NCI-H526 treated with DMSO at 0.1 percent for 48 hours (cell line): Measurements from ENCODE around the gene MEGF8.

ENCODE experiments used
- DNase-seq: peaks from one replicate; lab custom pipeline; 2025; lab: John Stamatoyannopoulos, UW

The MEGF8 gene

DNA sequence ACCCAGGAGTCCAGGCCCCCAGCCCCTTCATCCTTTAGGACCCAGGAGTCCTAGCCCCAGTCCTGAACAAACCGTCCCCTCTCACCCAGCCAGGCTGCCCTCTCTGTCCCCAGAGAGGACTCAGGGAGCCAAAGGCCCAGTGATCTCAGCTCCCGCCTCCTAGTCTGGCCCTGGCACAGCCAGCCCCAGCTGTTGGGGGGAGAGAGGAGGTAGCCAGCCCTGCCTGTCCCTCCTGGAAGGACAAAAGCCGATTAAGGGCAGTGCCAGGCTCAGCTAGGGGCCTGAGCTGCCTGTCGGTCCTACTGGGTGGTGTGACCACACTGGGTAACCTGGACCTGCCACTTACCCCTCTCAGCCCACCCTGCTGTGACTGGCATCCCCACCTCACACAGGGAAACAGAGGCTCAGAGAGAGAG is 87.2 kb downstream of the MEGF8 start:
- no peak for DNase-seq

DNA sequence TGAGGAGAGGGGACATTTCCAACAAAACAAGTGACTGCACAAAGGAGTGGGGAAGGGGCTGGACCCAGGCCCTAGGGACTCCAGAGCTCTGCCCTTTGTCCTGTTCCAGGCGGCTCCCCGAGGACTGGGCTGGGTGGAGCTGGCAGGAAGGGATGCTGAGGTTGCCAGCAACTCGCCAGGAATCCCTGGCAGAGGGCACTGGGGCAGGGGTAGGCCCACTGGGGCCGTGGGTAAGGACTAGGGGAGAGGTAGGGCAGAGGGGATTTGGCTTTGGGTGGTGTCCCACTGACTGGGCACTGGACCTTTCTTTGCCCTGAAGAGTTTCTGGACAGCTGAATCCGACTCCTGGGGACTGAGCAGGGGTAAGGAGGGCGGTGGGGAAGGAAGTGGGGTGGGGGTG is 93.9 kb downstream of the MEGF8 start:
- no peak for DNase-seq

- peak; percentile 43 for DNase-seq
These were observed 94.7 kb downstream of the MEGF8 start for GRCh38 chr19:42420055-42420544.

- no peak for DNase-seq
These were observed 95.7 kb downstream of the MEGF8 start for GRCh38 chr19:42421101-42421500.

- DNase-seq, result no peak
These were observed 96.2 kb downstream of the MEGF8 start for GRCh38 chr19:42421591-42422031.

GRCh38 chr19:42422092-42422900 is 96.9 kb downstream of the MEGF8 start:
- no peak for DNase-seq

GRCh38 chr19:42422901-42423461 is 97.5 kb downstream of the MEGF8 start:
- DNase-seq, result peak; percentile 79

DNA sequence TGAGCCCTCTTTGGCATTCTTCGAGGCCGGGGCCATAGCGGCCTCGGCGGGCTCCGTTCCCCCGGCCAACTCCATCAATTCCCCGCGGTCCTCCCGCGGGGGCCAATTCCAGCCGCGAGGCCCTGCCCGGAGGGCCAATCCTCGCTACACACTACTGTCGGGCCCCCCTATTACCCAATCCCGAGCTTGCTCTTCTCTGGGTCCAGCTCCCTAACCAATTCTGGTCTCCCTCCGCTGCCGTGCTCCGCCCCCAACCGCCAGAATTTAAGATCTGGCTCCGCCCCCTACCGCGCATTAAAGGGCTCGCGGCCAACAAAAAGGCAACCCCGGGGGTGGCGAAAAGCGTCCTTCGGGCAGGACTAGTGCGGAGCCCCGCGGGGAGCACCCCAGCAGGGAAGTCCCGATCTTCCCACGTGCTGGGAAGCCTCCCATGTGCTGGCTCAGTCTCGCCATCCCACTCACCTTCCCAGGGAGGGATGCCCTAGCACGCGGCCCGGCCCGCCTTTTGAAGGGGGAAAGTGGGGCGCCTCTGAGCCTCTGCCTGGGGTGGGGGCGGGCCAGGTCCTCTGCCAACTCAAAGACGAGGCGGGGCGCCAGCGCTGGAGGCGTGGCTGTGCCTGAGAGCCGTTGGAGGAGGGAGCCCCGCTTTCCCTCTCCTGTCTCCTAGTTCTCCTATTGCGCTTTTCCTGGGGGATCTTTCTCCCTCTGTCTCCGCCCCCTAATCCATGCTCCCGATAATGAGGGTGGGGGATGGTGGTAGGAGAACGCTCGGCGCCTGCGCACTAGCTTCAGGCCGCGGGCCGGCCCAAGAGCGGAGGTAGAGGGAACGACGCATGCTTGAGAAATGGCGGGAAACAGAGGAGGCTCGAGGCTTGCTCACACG is 98.3 kb downstream of the MEGF8 start:
- peak; percentile 80 for DNase-seq

- DNase-seq, result no peak
These were observed 98.9 kb downstream of the MEGF8 start for GRCh38 chr19:42424345-42424707.

DNA sequence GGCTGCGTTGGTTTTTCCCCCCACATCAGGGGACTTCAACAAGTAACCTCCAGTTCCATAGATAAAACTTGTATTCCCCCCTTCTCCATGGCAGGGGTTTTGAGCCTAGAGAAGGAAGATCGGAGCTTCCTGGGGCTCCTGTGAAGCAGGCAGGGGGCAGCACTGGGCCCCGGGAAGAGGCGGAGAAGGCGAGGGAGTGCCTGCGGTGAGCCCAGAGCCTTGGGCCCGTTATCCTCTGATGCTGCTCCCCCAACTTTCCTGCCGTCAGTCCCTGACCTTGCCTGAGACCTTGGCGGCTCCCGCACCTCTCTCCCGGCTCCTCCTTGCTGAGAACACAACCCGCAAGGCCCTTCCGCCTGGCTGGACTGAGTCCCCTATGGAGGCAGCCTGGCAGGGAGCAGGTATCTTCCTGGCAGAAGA is 99.3 kb downstream of the MEGF8 start:
- no peak for DNase-seq

DNA sequence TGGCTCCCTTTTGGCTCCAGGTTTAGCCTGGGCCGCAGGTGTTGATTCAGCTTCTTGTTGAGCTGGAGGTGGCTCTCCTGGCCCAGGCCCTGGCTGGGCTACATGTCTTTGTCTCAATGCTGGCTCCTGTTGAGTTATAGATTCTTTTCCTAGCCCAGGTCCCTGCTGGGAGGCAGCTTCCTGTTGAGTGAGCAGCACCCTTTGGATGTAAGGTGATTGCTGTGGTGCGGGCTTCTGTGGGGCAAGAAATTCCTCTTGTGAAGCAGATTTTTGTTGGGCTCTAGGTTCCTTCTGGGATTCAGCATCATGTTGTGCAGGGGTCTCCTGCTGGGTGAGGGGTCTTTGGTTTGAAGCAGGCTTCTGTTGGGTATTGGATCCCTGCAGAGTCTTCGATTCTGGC is 101.2 kb downstream of the MEGF8 start:
- no peak for DNase-seq

GRCh38 chr19:42427313-42427712 is 101.9 kb downstream of the MEGF8 start, which contains the start of gene LIPE:
LIPE (minus strand) TSS chr19:42427388; CDS start chr19:42427149, 239 bp downstream.
- no peak for DNase-seq
